ENCODE data around the gene ZMYM2. TPM values are rescaled to one million over a fixed set of nuclear protein-coding genes. Genes with fewer than 3 reads are reported as not detected.
"Not testable (repeated sequence)": the region's sequence is repeated elsewhere in the genome, so short reads cannot be mapped to it uniquely, and the experiment has no call there.

Gene ZMYM2
- total RNA-seq, result 55.1 TPM
- long read RNA-seq, full-length matches to known transcripts, result 3 of 33 reads
- long read RNA-seq, partial matches to known transcripts, result 12 of 33 reads
- long read RNA-seq, other reads (novel, unspliced or antisense), result 18 of 33 reads

GRCh38 chr13:19958155-19959111 is at the start of gene ZMYM2:
TSS of gene ZMYM2 (plus strand) at chr13:19958727. CDS start at chr13:19993073, 34,346 bp downstream.
- intact Hi-C loops (cut with DNase I), result loop anchor here (2.0 to 5.0 kb wide), 3 partner anchors 94 to 326 kb away; partner anchors contain the start of genes MPHOSPH8 and PSPC1
- peak; percentile 100 for DNase-seq (ENCODE audit: low spot score)

DNA sequence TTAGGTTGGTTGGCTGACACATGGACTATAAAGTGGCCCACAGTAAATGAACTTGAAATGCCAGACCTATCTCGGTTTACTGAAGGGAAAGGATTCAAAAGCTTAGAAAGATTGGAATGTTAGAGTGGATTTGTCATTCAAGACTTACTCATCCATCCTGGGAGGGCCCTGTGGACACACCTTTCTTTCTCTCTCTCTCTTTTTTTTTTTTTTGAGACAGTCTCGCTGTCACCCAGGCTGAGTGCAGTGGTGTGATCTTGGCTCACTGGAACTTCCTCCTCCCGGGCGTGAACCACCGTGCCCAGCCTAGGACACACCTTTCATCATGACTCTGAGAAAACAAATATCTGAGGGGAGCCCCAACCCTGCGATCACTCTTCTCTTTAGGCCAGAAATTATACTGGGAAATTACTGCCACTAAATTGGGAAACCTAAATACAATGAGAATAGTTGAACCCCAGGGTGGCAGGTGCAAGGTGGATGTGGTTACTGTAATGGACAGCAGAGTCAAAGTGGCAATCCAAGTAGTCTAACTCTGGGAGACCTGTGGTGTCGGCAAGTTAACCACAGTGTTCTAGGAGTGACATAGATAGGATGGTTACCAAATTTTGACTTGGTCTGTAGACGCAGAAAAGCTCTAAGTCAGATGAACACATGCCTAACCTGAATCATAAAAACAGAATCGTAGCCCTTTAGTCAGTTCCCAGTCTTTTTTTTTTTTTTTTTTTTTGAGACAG is 48.0 kb upstream of the ZMYM2 start:
- DNase-seq (ENCODE audit: low spot score), result no peak
- intact Hi-C loops (cut with DNase I), result no loop called here

GRCh38 chr13:19927117-19927748 is 31.3 kb upstream of the ZMYM2 start:
- no peak for DNase-seq (ENCODE audit: low spot score)
- intact Hi-C loops (cut with DNase I), result no loop called here

DNA sequence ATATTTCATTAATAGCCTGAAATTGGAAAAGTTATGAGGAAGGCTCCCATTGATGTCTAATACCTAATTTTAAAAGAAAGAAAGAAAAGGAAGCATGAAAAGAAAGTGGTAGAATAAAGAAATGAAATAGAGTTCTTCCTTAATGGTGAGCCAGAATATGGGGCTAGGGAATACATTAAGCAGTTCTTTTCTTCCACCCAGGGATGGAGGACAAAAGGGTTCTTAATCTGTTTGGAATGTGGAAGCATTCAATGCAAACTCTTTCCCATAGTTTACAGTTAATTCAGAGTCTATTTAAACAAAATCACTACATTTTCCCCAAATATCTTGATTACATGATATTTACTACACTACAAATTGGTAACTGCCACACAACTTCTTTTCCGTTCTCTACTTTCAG is 18.4 kb upstream of the ZMYM2 start:
- DNase-seq (ENCODE audit: low spot score), result no peak
- intact Hi-C loops (cut with DNase I), result no loop called here

DNA sequence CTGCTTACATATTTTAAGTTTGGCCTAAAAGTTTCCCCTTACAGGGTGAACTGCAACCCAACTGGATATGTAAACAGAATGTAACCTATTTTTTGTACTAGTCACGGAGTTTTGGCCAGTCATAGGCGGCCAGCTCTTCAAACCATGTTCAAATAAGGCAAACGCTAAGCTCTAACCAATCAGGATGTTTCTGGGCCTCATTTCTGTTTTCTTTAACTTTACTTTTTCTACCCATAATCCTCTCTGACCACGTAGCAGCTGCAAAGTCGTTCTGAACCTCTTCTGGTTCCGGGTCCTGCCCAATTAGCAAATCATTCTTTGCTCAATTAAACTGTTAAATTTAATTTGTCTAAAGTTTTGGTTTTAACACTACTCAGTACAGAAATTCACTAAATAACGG is 8.2 kb upstream of the ZMYM2 start:
- intact Hi-C loops (cut with DNase I), result no loop called here

DNA sequence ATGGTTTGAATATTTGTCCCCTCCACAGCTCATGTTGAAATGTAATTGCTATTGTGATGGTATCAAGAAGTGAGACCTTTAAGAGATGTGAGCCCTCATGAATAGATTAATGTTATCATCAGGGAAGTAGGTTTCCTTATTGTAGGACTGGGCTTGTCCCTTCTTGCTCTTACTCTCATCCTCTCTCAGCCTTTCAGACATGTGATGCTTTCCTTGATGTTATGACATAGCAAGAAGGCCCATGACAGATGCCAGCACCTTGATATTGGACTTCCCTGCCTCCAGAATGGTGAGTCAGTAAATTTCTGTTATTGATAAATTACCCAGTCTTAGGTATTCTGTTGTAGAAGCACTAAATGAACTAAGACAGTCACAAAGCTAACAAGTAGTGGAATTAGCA is 5.7 kb upstream of the ZMYM2 start:
- intact Hi-C loops (cut with DNase I), result no loop called here
- no peak for DNase-seq (ENCODE audit: low spot score)

More for the DNA sequence above, 8.2 kb upstream of the ZMYM2 start:
- no peak for DNase-seq (ENCODE audit: low spot score)

DNA sequence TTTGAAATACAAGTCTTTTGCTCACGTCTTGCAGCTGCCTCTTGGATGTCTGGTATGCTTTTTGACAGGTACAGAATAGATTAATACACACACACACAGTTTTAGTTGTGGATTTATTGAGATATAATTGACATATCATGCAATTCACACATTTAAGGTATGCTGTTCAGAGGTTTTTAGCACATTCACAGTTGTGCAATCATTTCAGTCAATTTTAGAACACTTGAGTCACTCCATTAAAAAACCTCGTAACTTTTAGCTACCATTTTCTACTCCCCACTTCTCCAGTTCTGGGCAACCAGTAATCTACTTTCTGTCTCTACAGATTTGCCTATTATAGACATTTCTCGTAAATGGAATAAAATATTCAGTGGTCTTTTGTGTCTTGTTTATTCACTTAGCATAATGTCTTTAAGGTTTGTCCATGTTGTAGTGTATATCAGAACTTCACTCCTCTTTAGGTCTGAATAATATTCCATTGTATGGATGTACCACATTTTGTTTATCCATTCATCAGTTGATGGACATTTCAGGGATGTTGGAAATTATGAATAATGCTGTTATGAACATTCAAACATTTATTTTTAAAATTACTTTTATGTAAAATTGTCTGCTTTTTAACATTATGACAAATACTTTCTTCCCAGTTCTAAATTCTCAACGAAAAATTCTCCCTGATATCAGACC is 2.5 kb upstream of the ZMYM2 start:
- intact Hi-C loops (cut with DNase I), result loop anchor here (5.0 kb wide), 1 partner anchor 324 kb away; the partner anchor contains the start of gene MPHOSPH8
- DNase-seq (ENCODE audit: low spot score), result no peak

- peak; percentile 88 for DNase-seq (ENCODE audit: low spot score)
- intact Hi-C loops (cut with DNase I), result loop anchor here (2.0 to 5.0 kb wide), 3 partner anchors 93 to 325 kb away; partner anchors contain the start of genes MPHOSPH8 and PSPC1
These were observed 990 bp upstream of the ZMYM2 start for GRCh38 chr13:19957320-19958154.

DNA sequence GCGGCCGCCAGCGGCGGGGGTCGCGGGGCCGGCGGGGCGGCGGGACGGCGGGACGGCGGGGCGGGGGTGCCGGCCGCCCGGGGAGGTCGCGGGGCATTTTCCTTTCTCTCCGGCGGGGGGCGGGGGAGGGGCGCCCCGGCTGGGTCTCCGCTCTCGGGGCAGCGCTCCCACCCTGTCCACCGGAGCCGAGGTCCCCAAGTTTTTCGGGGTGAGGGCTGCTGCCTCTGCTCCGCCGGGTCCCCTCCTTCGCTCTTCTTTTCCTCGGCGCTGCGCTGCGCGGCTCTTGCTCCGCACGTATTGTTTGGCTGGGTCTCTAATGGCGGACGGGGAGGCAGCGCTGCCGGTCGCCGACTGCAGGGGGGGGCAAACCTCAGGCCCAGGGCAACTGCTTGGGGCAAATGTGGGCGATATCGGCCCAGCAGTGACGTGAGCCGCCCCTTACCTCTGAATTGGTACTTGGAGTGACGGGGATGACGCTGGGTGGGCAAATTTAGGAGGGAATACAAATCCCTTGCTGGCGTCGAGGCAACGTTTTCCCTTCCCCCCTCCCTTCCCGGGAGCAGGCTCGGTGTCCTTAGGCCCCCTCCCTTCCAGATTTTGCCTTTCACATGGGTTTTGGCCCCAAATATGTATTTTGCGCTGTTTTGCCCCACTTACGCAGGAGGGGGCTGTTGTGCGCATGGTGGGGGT is 759 bp downstream of the ZMYM2 start:
- intact Hi-C loops (cut with DNase I), result loop anchor here (2.0 to 5.0 kb wide), 3 partner anchors 94 to 327 kb away; partner anchors contain the start of genes MPHOSPH8 and PSPC1
- peak; percentile 84 for DNase-seq (ENCODE audit: low spot score)

DNA sequence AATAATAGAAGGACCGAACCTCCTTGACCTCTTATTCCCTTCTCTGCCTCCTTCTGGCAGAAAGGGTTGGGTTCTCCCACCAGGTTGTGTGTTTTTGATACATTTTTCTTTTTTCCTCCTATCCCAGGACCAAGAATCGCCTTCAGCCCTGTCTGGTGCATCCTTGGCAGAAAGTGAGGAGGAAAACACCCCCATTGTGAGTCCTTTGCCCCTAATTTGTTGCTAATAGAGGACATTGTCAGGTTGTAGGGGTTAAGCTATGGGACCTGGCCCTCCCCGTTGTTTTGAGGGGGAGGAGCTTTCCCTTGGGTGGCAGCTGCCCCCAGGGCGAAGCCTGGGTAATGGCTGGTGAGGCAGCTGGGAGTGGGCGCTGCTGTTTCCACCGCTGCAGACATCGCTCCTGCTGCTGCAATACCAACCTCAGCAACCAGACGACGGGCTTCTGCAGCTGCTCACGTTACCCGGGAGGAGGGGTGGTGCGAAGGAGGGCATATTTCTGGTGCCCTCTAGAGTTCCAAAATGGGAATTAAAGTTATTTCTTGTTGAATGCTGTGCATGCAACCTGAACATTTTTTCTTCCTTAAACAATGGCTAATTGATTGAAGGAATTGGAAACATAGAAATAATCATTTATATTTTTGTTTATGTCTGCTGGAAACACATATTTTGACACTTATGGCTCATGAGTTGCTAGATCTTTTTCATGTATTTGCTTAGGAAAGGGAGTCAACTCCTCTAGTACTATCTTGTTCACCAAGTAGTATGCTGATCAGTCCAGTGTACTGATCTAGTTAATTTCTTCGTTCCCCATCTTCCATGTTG is 1.5 kb downstream of the ZMYM2 start:
- peak; percentile 92 for DNase-seq (ENCODE audit: low spot score)
- intact Hi-C loops (cut with DNase I), result loop anchor here (2.0 to 5.0 kb wide), 3 partner anchors 95 to 328 kb away; partner anchors contain the start of genes MPHOSPH8 and PSPC1

GRCh38 chr13:19960653-19960976 is 2.1 kb downstream of the ZMYM2 start:
- intact Hi-C loops (cut with DNase I), result no loop called here
- no peak for DNase-seq (ENCODE audit: low spot score)

GRCh38 chr13:19961489-19961888 is 3.0 kb downstream of the ZMYM2 start:
- no peak for DNase-seq (ENCODE audit: low spot score)
- intact Hi-C loops (cut with DNase I), result no loop called here

DNA sequence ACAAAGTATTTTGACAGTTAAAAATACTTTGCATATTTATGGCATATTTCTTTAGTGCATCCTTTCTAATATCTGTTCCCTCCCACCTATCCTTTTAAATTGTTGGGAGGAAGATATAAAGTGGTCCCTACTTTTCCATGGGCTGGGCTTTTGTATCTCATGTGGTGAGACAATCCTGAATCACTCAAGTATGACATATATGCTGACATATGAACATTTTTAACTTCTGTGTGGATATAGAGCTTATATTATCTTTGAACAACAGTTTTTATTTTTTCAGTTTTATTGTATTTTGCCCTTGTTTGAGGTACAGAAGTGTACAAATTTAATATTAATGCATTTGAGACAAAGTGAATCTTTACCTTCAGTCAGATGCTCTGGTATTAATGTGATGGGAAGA is 3.4 kb downstream of the ZMYM2 start:
- no peak for DNase-seq (ENCODE audit: low spot score)
- intact Hi-C loops (cut with DNase I), result no loop called here

DNA sequence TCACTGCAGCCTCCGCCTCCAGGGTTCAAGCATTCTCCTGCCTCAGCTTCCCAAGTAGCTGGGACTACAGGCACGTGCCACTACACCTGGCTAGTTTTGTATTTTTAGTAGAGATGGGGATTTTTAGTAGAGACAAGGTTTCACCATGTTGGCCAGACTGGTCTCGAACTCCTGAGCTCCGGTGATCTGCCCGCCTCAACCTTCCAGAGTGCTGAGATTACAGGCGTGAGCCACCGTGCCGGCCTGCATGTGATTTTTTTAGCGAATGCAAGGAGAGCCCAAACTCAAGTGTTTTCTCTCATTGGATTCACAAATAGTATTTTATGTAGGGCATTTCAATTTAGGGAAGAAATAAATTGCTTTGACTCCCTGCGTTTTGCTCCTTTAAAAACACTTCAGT is 4.4 kb downstream of the ZMYM2 start:
- intact Hi-C loops (cut with DNase I), result no loop called here
- DNase-seq (ENCODE audit: low spot score), result no peak

- DNase-seq (ENCODE audit: low spot score), result no peak
- intact Hi-C loops (cut with DNase I), result no loop called here
These were observed 9.1 kb downstream of the ZMYM2 start for GRCh38 chr13:19967621-19968020.

GRCh38 chr13:19974498-19975009 is 16.0 kb downstream of the ZMYM2 start:
- DNase-seq (ENCODE audit: low spot score); intact Hi-C loops (cut with DNase I): not testable (repeated sequence)
